CD14-positive monocyte (primary cell): ENCODE results near the gene ADGRL3. TPM values are rescaled to one million over a fixed set of nuclear protein-coding genes. Genes with fewer than 3 reads are reported as not detected.

Experiments used
- DNase-seq, 3 donors: peaks; one replicate each; pipeline ENCODE4 v3.0.0-alpha.2; 2011 to 2022
- H2AFZ ChIP-seq: 2 replicates; pipeline ENCODE4 v1.6.0; 2012; ENCODE audit warnings: mild to moderate bottlenecking, low read depth, low read length, inconsistent platforms; ENCODE audit not compliant: insufficient read depth, poor library complexity, severe bottlenecking
- H3K27ac ChIP-seq, 2 donors: 1 replicate in 1 of 2; 2 replicates in 1 of 2; pipeline ENCODE4 v1.5.1; 2012 to 2013; ENCODE audit warnings: low read length in 2 of 2, control low read depth in 1 of 2, inconsistent platforms in 1 of 2, low read depth in 1 of 2, mild to moderate bottlenecking in 1 of 2
- H3K27me3 ChIP-seq, 2 donors: one replicate each; pipeline versions ENCODE4 v1.6.0 to v1.6.1; 2011 to 2013; ENCODE audit warnings: low read length in 2 of 2; ENCODE audit not compliant: control insufficient read depth in 2 of 2, insufficient read depth in 2 of 2
- H3K36me3 ChIP-seq, 2 donors: replicated peaks in 1 of 2; 1 replicate in 1 of 2; 2 replicates in 1 of 2; pipeline versions ENCODE4 v1.5.1 to v1.6.1; 2012 to 2013; ENCODE audit warnings: low read length in 2 of 2, control low read depth in 1 of 2, inconsistent platforms in 1 of 2, mild to moderate bottlenecking in 1 of 2; ENCODE audit not compliant: insufficient read depth in 2 of 2, control insufficient read depth in 1 of 2
- H3K4me1 ChIP-seq, 2 donors: 1 replicate in 1 of 2; 2 replicates in 1 of 2; pipeline versions ENCODE4 v1.5.1 to v1.6.1; 2012 to 2013; ENCODE audit warnings: low read length in 2 of 2, control low read depth in 1 of 2, inconsistent platforms in 1 of 2, mild to moderate bottlenecking in 1 of 2, moderate library complexity in 1 of 2; ENCODE audit not compliant: insufficient read depth in 2 of 2, control insufficient read depth in 1 of 2
- H3K4me2 ChIP-seq: replicated peaks from 2 replicates; pipeline ENCODE3; 2012; ENCODE audit warnings: low read length, moderate library complexity, mild to moderate bottlenecking; ENCODE audit not compliant: poor library complexity, severe bottlenecking; ENCODE audit errors: extremely low read depth
- H3K4me3 ChIP-seq, 3 experiments: fragments of 200-600 bp in 1 of 3; sonication (generic) in 1 of 3; replicated peaks in 1 of 3; 1 replicate in 2 of 3; 2 replicates in 1 of 3; pipeline ENCODE4 v1.5.1; 2011 to 2013; ENCODE audit warnings: low read length in 3 of 3, mild to moderate bottlenecking in 3 of 3, control low read depth in 2 of 3, low read depth in 2 of 3, inconsistent platforms in 1 of 3, moderate library complexity in 1 of 3
- H3K79me2 ChIP-seq: 2 replicates; pipeline ENCODE4 v1.6.0; 2012; ENCODE audit warnings: mild to moderate bottlenecking, control low read depth, inconsistent platforms, low read length, moderate library complexity; ENCODE audit not compliant: insufficient read depth
- H3K9ac ChIP-seq: 2 replicates; pipeline ENCODE4 v1.6.0; 2017; ENCODE audit warnings: low read length, mild to moderate bottlenecking; ENCODE audit not compliant: insufficient read depth, poor library complexity, severe bottlenecking
- H3K9me3 ChIP-seq, 2 donors: replicated peaks in 1 of 2; 1 replicate in 1 of 2; 2 replicates in 1 of 2; pipeline versions ENCODE4 v1.5.1 to v1.6.1; 2012 to 2013; ENCODE audit warnings: low read length in 2 of 2, control low read depth in 1 of 2; ENCODE audit not compliant: control insufficient read depth in 1 of 2, insufficient read depth in 1 of 2
- H4K20me1 ChIP-seq: 2 replicates; pipeline ENCODE4 v1.6.0; 2012; ENCODE audit warnings: mild to moderate bottlenecking, low read length, control low read depth, moderate library complexity; ENCODE audit not compliant: insufficient read depth
- H3K27ac Mint-ChIP-seq, 7 donors: one replicate each; pipeline ENCODE4 v1.8.0; 2020; ENCODE audit warnings: mild to moderate bottlenecking in 7 of 7, mixed read lengths in 7 of 7, moderate library complexity in 6 of 7, inconsistent platforms in 2 of 7
- H3K27me3 Mint-ChIP-seq, 3 donors: one replicate each; pipeline ENCODE4 v1.8.0; 2021 to 2022; ENCODE audit warnings: low read depth in 3 of 3, mild to moderate bottlenecking in 3 of 3, mixed read lengths in 3 of 3, moderate library complexity in 3 of 3, inconsistent platforms in 1 of 3
- H3K36me3 Mint-ChIP-seq, 2 donors: one replicate each; pipeline ENCODE4 v1.8.0; 2020; ENCODE audit warnings: mixed read lengths in 2 of 2, inconsistent platforms in 1 of 2, mild to moderate bottlenecking in 1 of 2
- H3K4me1 Mint-ChIP-seq: one replicate; pipeline ENCODE4 v1.8.0; 2020; ENCODE audit warnings: mild to moderate bottlenecking, mixed read lengths
- H3K4me3 Mint-ChIP-seq, 2 donors: one replicate each; pipeline ENCODE4 v1.8.0; 2020; ENCODE audit warnings: mild to moderate bottlenecking in 2 of 2, mixed read lengths in 2 of 2, moderate library complexity in 1 of 2
- H3K9me3 Mint-ChIP-seq, 7 donors: one replicate each; pipeline ENCODE4 v1.8.0; 2020 to 2022; ENCODE audit warnings: mixed read lengths in 7 of 7, mild to moderate bottlenecking in 6 of 7, moderate library complexity in 6 of 7, inconsistent platforms in 2 of 7
- CTCF ChIP-seq: fragments of 200-600 bp; IDR thresholded peaks from one replicate; pipeline ENCODE4 v1.8.0; 2022; ENCODE audit warnings: antibody characterized with exemption, mild to moderate bottlenecking
- WGBS: methylation state at CpG from one replicate; pipeline ENCODE4 v1.1.5; 2013; ENCODE audit warnings: missing lambda C conversion rate; ENCODE audit not compliant: insufficient coverage; 5-methylcytosine and 5-hydroxymethylcytosine counted together
- intact Hi-C, 2 donors: fragments of 100-400 bp; cut with micrococcal nuclease; formaldehyde crosslinking; loops; one replicate each; pipeline versions ENCODE4 v1.15.0 to v1.15.1; 2023
- polyA plus RNA-seq, 3 donors: library from polyadenylated mRNA; depleted of rRNA in 1 of 3; unstranded in 2 of 3; stranded (reverse) in 1 of 3; fragments of 300-500 nt in 2 of 3; fragments of >200 nt in 1 of 3; fragmentation: Illumina TruSeq in 2 of 3; gene quantifications; 1 replicate in 2 of 3; 2 replicates in 1 of 3; pipeline ENCODE4 v1.2.3, GENCODE V29; 2012 to 2021

The ADGRL3 gene
- polyA plus RNA-seq, 3 donors = not detected

GRCh38 chr4:61437923-61438322, 237.8 kb downstream of the ADGRL3 start:
- no peaks in the 10 kb centered on the region for H3K36me3 ChIP-seq
- peaks cover 0 to 3% (median 1%) of the 10 kb centered on the region in 7 donors for H3K9me3 Mint-ChIP-seq
- H3K4me1 ChIP-seq = no peaks in the 10 kb centered on the region
- no peak for DNase-seq
- no peak for TF ChIP-seq CTCF
- no peaks in the 10 kb centered on the region for H3K79me2 ChIP-seq
- H3K27ac Mint-ChIP-seq = no peak overlapping the region
- no peaks in the 10 kb centered on the region for H3K9me3 ChIP-seq
- no peak overlapping the region for H3K27ac ChIP-seq
- no peak overlapping the region for H3K4me2 ChIP-seq
- no peak overlapping the region for H3K4me3 Mint-ChIP-seq
- no peaks in the 10 kb centered on the region for H4K20me1 ChIP-seq
- no peak overlapping the region for H3K9ac ChIP-seq
- H3K4me1 Mint-ChIP-seq = no peaks in the 10 kb centered on the region
- intact Hi-C loops = no loop called here
- H3K36me3 Mint-ChIP-seq = no peaks in the 10 kb centered on the region
- H2AFZ ChIP-seq = no peak overlapping the region
- peaks cover 0 to 4% (median 0%) of the 10 kb centered on the region in 3 donors for H3K27me3 Mint-ChIP-seq
- H3K27me3 ChIP-seq = no peaks in the 10 kb centered on the region
- H3K4me3 ChIP-seq = no peak overlapping the region

- Histone ChIP-seq H3K9ac (no peak overlapping the region), H3K79me2 (no peaks in the 10 kb centered on the region), H3K36me3 (no peaks in the 10 kb centered on the region), H3K9me3 (no peaks in the 10 kb centered on the region), H2AFZ (no peak overlapping the region), H3K4me2 (no peak overlapping the region), H3K4me1 (no peaks in the 10 kb centered on the region), H3K27ac (no peak overlapping the region), H4K20me1 (no peaks in the 10 kb centered on the region), H3K27me3 (no peaks in the 10 kb centered on the region), H3K4me3 (no peak overlapping the region)
- no peak for DNase-seq
- H3K4me3 Mint-ChIP-seq = no peak overlapping the region
- no peak overlapping the region for H3K27ac Mint-ChIP-seq
- H3K4me1 Mint-ChIP-seq = no peaks in the 10 kb centered on the region
- intact Hi-C loops = no loop called here
- peaks cover 0 to 8% (median 1%) of the 10 kb centered on the region in 7 donors for H3K9me3 Mint-ChIP-seq
- H3K36me3 Mint-ChIP-seq = no peaks in the 10 kb centered on the region
- 80% methylated on average over 1 of the region's 4 CpGs for WGBS
- no peak for TF ChIP-seq CTCF
- peaks cover 0 to 4% (median 0%) of the 10 kb centered on the region in 3 donors for H3K27me3 Mint-ChIP-seq
Measured at GRCh38 chr4:61440321-61440720, 240.2 kb downstream of the ADGRL3 start.
